Natural killer cell treated with Interleukin-12 subunit alpha and Interleukin-12 subunit beta and Interleukin-15 and Interleukin-18, amount 100 ng/mL, for 72 hours (primary cell): Measurements from ENCODE around the gene LRMDA. TPM values are rescaled to one million over a fixed set of nuclear protein-coding genes. Genes with fewer than 3 reads are reported as not detected.
A peak's percentile ranks its signal among the peaks of the same experiment; 100 is the strongest.

ENCODE experiments used
- ATAC-seq, 2 donors: fragments of 150-1000 bp; cut with Tn5 transposase in 1 of 2; sonication (Bioruptor Pico), chemical (Tn5 transposase) in 1 of 2; 2 replicates each; pipeline ENCODE4 v1.10.0; 2021
- DNase-seq: peaks from one replicate; pipeline ENCODE4 v3.0.0; 2022; ENCODE audit warnings: low spot score
- H3K27ac Mint-ChIP-seq, 2 donors: 1 replicate in 1 of 2; 2 replicates in 1 of 2; pipeline ENCODE4 v1.8.0; 2022; ENCODE audit warnings: mixed read lengths in 2 of 2, mild to moderate bottlenecking in 1 of 2, moderate library complexity in 1 of 2
- H3K27me3 Mint-ChIP-seq, 2 donors: 1 replicate in 1 of 2; 2 replicates in 1 of 2; pipeline ENCODE4 v1.8.0; 2022; ENCODE audit warnings: mixed read lengths in 2 of 2
- H3K36me3 Mint-ChIP-seq: one replicate; pipeline ENCODE4 v1.8.0; 2022; ENCODE audit warnings: mixed read lengths
- H3K4me1 Mint-ChIP-seq, 2 donors: 1 replicate in 1 of 2; 2 replicates in 1 of 2; pipeline ENCODE4 v1.8.0; 2022; ENCODE audit warnings: low read depth in 2 of 2, mixed read lengths in 2 of 2, mild to moderate bottlenecking in 1 of 2
- H3K4me3 Mint-ChIP-seq: one replicate; pipeline ENCODE4 v1.8.0; 2022; ENCODE audit warnings: mixed read lengths
- H3K9me3 Mint-ChIP-seq: 2 replicates; pipeline ENCODE4 v1.8.0; 2022; ENCODE audit warnings: mixed read lengths
- total RNA-seq, 2 donors: library from RNA; stranded (reverse); gene quantifications; one replicate each; pipeline ENCODE4 v1.2.3, GENCODE V29; 2022

Gene LRMDA
- total RNA-seq, 2 donors from 2014 or later = 0.92 to 1.8 TPM

GRCh38 chr10:76301211-76301610 is 869.8 kb downstream of the LRMDA start:
- H3K4me1 Mint-ChIP-seq = no peaks in the 10 kb centered on the region
- H3K27me3 Mint-ChIP-seq = peaks cover 0 to 10% of the 10 kb centered on the region in 2 donors
- H3K36me3 Mint-ChIP-seq = no peaks in the 10 kb centered on the region
- no peak for DNase-seq
- no peaks in the 10 kb centered on the region for H3K9me3 Mint-ChIP-seq
- H3K27ac Mint-ChIP-seq = no peak overlapping the region
- ATAC-seq = no peak
- no peak overlapping the region for H3K4me3 Mint-ChIP-seq

GRCh38 chr10:76301950-76302349 is 870.5 kb downstream of the LRMDA start:
- no peak overlapping the region for H3K27ac Mint-ChIP-seq
- DNase-seq = no peak

GRCh38 chr10:76302481-76302880 is 871.1 kb downstream of the LRMDA start:
- no peak overlapping the region for H3K27ac Mint-ChIP-seq
- no peaks in the 10 kb centered on the region for H3K4me1 Mint-ChIP-seq

More at GRCh38 chr10:76301950-76302349, 870.5 kb downstream of the LRMDA start:
- no peak overlapping the region for H3K4me3 Mint-ChIP-seq
- no peak for ATAC-seq
- H3K4me1 Mint-ChIP-seq = no peaks in the 10 kb centered on the region
- no peaks in the 10 kb centered on the region for H3K36me3 Mint-ChIP-seq
- no peaks in the 10 kb centered on the region for H3K9me3 Mint-ChIP-seq
- peaks cover 0 to 10% of the 10 kb centered on the region in 2 donors for H3K27me3 Mint-ChIP-seq

GRCh38 chr10:76302961-76303630 is 871.7 kb downstream of the LRMDA start:
- Mint-ChIP-seq H3K36me3 (no peaks in the 10 kb centered on the region), H3K9me3 (no peaks in the 10 kb centered on the region), H3K27me3 (peaks cover 0 to 12% of the 10 kb centered on the region in 2 donors), H3K27ac (no peak overlapping the region), H3K4me1 (no peaks in the 10 kb centered on the region), H3K4me3 (no peak overlapping the region)
- DNase-seq = no peak
- no peak for ATAC-seq

More at GRCh38 chr10:76302481-76302880, 871.1 kb downstream of the LRMDA start:
- DNase-seq (no peak), ATAC-seq (no peak)
- no peak overlapping the region for H3K4me3 Mint-ChIP-seq
- H3K9me3 Mint-ChIP-seq = no peaks in the 10 kb centered on the region
- H3K27me3 Mint-ChIP-seq = peaks cover 0 to 10% of the 10 kb centered on the region in 2 donors
- no peaks in the 10 kb centered on the region for H3K36me3 Mint-ChIP-seq

- ATAC-seq (no peak), DNase-seq (no peak)
- Mint-ChIP-seq H3K27ac (no peak overlapping the region), H3K4me3 (no peak overlapping the region), H3K9me3 (no peaks in the 10 kb centered on the region), H3K27me3 (peaks cover 0 to 13% of the 10 kb centered on the region in 2 donors), H3K36me3 (no peaks in the 10 kb centered on the region), H3K4me1 (no peaks in the 10 kb centered on the region)
These were observed 872.4 kb downstream of the LRMDA start for GRCh38 chr10:76303682-76304316.

- no peak overlapping the region for H3K27ac Mint-ChIP-seq
- no peak for DNase-seq
- no peaks in the 10 kb centered on the region for H3K9me3 Mint-ChIP-seq
- no peaks in the 10 kb centered on the region for H3K36me3 Mint-ChIP-seq
- H3K4me1 Mint-ChIP-seq = no peaks in the 10 kb centered on the region
- peaks cover 0 to 13% of the 10 kb centered on the region in 2 donors for H3K27me3 Mint-ChIP-seq
- no peak overlapping the region for H3K4me3 Mint-ChIP-seq
- no peak for ATAC-seq
These were observed 874.6 kb downstream of the LRMDA start for GRCh38 chr10:76305930-76306615.

GRCh38 chr10:76306856-76307255 is 875.4 kb downstream of the LRMDA start:
- Mint-ChIP-seq H3K4me3 (no peak overlapping the region), H3K9me3 (no peaks in the 10 kb centered on the region), H3K27me3 (peaks cover 0 to 13% of the 10 kb centered on the region in 2 donors), H3K4me1 (no peaks in the 10 kb centered on the region), H3K36me3 (no peaks in the 10 kb centered on the region), H3K27ac (no peak overlapping the region)
- ATAC-seq = no peak
- no peak for DNase-seq

- Mint-ChIP-seq H3K9me3 (no peaks in the 10 kb centered on the region), H3K4me1 (no peaks in the 10 kb centered on the region), H3K4me3 (no peak overlapping the region), H3K27ac (no peak overlapping the region), H3K27me3 (peaks cover 0 to 5% of the 10 kb centered on the region in 2 donors), H3K36me3 (no peaks in the 10 kb centered on the region)
- DNase-seq (no peak), ATAC-seq (no peak)
These were observed 877.6 kb downstream of the LRMDA start for GRCh38 chr10:76309070-76309469.

- no peaks in the 10 kb centered on the region for H3K4me1 Mint-ChIP-seq
- no peak for ATAC-seq
- DNase-seq = no peak
- peaks cover 0 to 3% of the 10 kb centered on the region in 2 donors for H3K27me3 Mint-ChIP-seq
- no peak overlapping the region for H3K4me3 Mint-ChIP-seq
- no peaks in the 10 kb centered on the region for H3K36me3 Mint-ChIP-seq
- H3K9me3 Mint-ChIP-seq = no peaks in the 10 kb centered on the region
- H3K27ac Mint-ChIP-seq = no peak overlapping the region
These were observed 878.5 kb downstream of the LRMDA start for GRCh38 chr10:76309741-76310587.

GRCh38 chr10:76310588-76311080 is 879.2 kb downstream of the LRMDA start:
- Mint-ChIP-seq H3K9me3 (no peaks in the 10 kb centered on the region), H3K27me3 (peaks cover 0 to 3% of the 10 kb centered on the region in 2 donors), H3K36me3 (no peaks in the 10 kb centered on the region), H3K4me1 (no peaks in the 10 kb centered on the region), H3K4me3 (no peak overlapping the region), H3K27ac (no peak overlapping the region)
- DNase-seq (no peak), ATAC-seq (no peak)

GRCh38 chr10:76311752-76312636 is 880.6 kb downstream of the LRMDA start:
- H3K27ac Mint-ChIP-seq = no peak overlapping the region
- ATAC-seq = no peak
- H3K36me3 Mint-ChIP-seq = no peaks in the 10 kb centered on the region
- no peak for DNase-seq
- H3K9me3 Mint-ChIP-seq = no peaks in the 10 kb centered on the region
- peaks cover 0 to 3% of the 10 kb centered on the region in 2 donors for H3K27me3 Mint-ChIP-seq
- no peak overlapping the region for H3K4me3 Mint-ChIP-seq
- H3K4me1 Mint-ChIP-seq = no peaks in the 10 kb centered on the region

- H3K4me3 Mint-ChIP-seq = no peak overlapping the region
- DNase-seq (no peak), ATAC-seq (peak in 1 of 2 donors; percentile 6)
- no peak overlapping the region for H3K27ac Mint-ChIP-seq
- no peaks in the 10 kb centered on the region for H3K27me3 Mint-ChIP-seq
- no peaks in the 10 kb centered on the region for H3K9me3 Mint-ChIP-seq
- H3K36me3 Mint-ChIP-seq = no peaks in the 10 kb centered on the region
- no peaks in the 10 kb centered on the region for H3K4me1 Mint-ChIP-seq
These were observed 883.8 kb downstream of the LRMDA start for GRCh38 chr10:76315240-76315639.
